GM12874 (cell line): Measurements from ENCODE around the gene MCRIP1.

Experiments
- CTCF ChIP-seq: IDR thresholded peaks from 2 replicates; pipeline ENCODE4 v1.5.1; 2011; ENCODE audit warnings: low read depth, mild to moderate bottlenecking, control low read depth, low read length, moderate library complexity; ENCODE audit not compliant: insufficient read depth

MCRIP1 gene

GRCh38 chr17:81833160-81833920 is at the start of gene MCRIP1:
MCRIP1 (minus strand) TSS chr17:81833291; CDS start chr17:81824506, 8,785 bp downstream.
- no peak for TF ChIP-seq CTCF

- TF ChIP-seq CTCF: no peak
Measured at GRCh38 chr17:81879121-81879520, 46.0 kb upstream of the MCRIP1 start.

- no peak for TF ChIP-seq CTCF
Measured at GRCh38 chr17:81878294-81878693, 45.2 kb upstream of the MCRIP1 start.

GRCh38 chr17:81877569-81877968 is 44.5 kb upstream of the MCRIP1 start:
- TF ChIP-seq CTCF: no peak

GRCh38 chr17:81871387-81872230 is 38.5 kb upstream of the MCRIP1 start:
- peak; percentile 48 for TF ChIP-seq CTCF

GRCh38 chr17:81870981-81871386 is 37.9 kb upstream of the MCRIP1 start, which contains the start of gene ARHGDIA:
ARHGDIA (minus strand) TSS chr17:81871337; CDS start chr17:81869930, 1,407 bp downstream.
- no peak for TF ChIP-seq CTCF
